ENCODE data around the gene ETFDH. TPM values are rescaled to one million over a fixed set of nuclear protein-coding genes. Genes with fewer than 3 reads are reported as not detected.

The ETFDH gene
- total and polyA plus RNA-seq, 9 of the 15 experiments (the other 6 are each of a cell fraction or from before 2014, with no cell fraction given) = 14.6 to 33.6 (median 25.9) TPM

- 0 out of 2 replicates have a peak, but pooled peaks have one; percentile 7 for TF ChIP-seq E2F4 (CRISPR knock-in tag; IDR thresholded peaks at IDR 0.05; ENCODE audit: low read depth)
- TF ChIP-seq LEF1 (IDR thresholded peaks at IDR 0.05) = 0 out of 2 replicates have a peak, but pooled peaks have one; percentile 32
- TF ChIP-seq SIN3A (IDR thresholded peaks at IDR 0.05; ENCODE audit: borderline replicate concordance in 2 of 2, control insufficient read depth in 1 of 2, low read depth in 2 of 2, low read length in 2 of 2) = peak in 1 of 2 experiments; percentile 24; a peak in 1 of 4 replicates
Observed at GRCh38 chr4:158670975-158671664, 976 bp upstream of the ETFDH start (continued).

- H3K79me2 ChIP-seq (ENCODE audit: control insufficient read depth, insufficient read depth, low read length) = peaks cover 38% of the 10 kb centered on the region
- WGBS (ENCODE audit: insufficient coverage, low coverage, missing lambda C conversion rate) = 0% methylated on average over 16 of the region's 20 CpGs
- BruUV-seq (replicated peaks) = no TSS peak
- TF ChIP-seq SMARCC2 (IDR thresholded peaks at IDR 0.05; ENCODE audit: low read depth) = no peak
- TF ChIP-seq SREBF2 (CRISPR knock-in tag; IDR thresholded peaks at IDR 0.05) = no peak
- no peak for TF ChIP-seq OTX1 (CRISPR knock-in tag; IDR thresholded peaks at IDR 0.05)
- TF ChIP-seq HDAC8 (tag; IDR thresholded peaks at IDR 0.05) = no peak
- no peak for TF ChIP-seq RBM14 (IDR thresholded peaks at IDR 0.05; ENCODE audit: borderline replicate concordance, insufficient read depth, low read depth, low read length)
- no peak for TF ChIP-seq ADNP (tag; IDR thresholded peaks at IDR 0.05)
- peak; percentile 13; the same call in 1 of the 2 replicates for TF ChIP-seq SUPT5H (IDR thresholded peaks at IDR 0.05)
- peak; percentile 22 for TF ChIP-seq PCBP1 (IDR thresholded peaks at IDR 0.05; ENCODE audit: low read depth, low read length, poor library complexity, severe bottlenecking)
- no peak for TF ChIP-seq ZNF75A (CRISPR knock-in tag; IDR thresholded peaks at IDR 0.05)
- TF ChIP-seq RBBP5 (IDR thresholded peaks at IDR 0.05; ENCODE audit: borderline replicate concordance, insufficient read depth, low read length, poor library complexity, severe bottlenecking) = peak; percentile 22
- peak; percentile 69; the same call in 1 of the 2 replicates for TF ChIP-seq ZNF395 (CRISPR knock-in tag; IDR thresholded peaks at IDR 0.05)
- TF ChIP-seq CREB1 (IDR thresholded peaks at IDR 0.05) = no peak
- TF ChIP-seq CREB1 (CRISPR knock-in tag; IDR thresholded peaks at IDR 0.05) = no peak
- no peak for TF ChIP-seq STAG1 (CRISPR knock-in tag; IDR thresholded peaks at IDR 0.05; ENCODE audit: borderline replicate concordance)
- no peak for TF ChIP-seq PML (IDR thresholded peaks at IDR 0.05; ENCODE audit: low read length)
- TF ChIP-seq ARID2 (IDR thresholded peaks at IDR 0.05) = no peak
- TF ChIP-seq PTRF (tag; IDR thresholded peaks at IDR 0.05) = no peak
Observed at GRCh38 chr4:158671665-158671914, 506 bp upstream of the ETFDH start, which contains the start of gene C4orf46. Gene C4orf46, minus strand, starts transcription at chr4:158671887. Its CDS starts 86 bp downstream, at chr4:158671801.

More at GRCh38 chr4:158671665-158671914, 506 bp upstream of the ETFDH start, which contains the start of gene C4orf46:
- intact Hi-C loops (cut with micrococcal nuclease) (loop anchor here (5.0 kb wide), 1 partner anchor 96 kb away; the partner anchor contains the start of gene FNIP2), in situ Hi-C loops (cut with MboI) (no loop called here)
- Histone ChIP-seq H3K9me1 (ENCODE audit: control insufficient read depth, insufficient read depth, low read length) (no peaks in the 10 kb centered on the region), H3K27me3 (ENCODE audit: control insufficient read depth in 2 of 2, insufficient read depth in 2 of 2, low read length in 2 of 2) (no peaks in the 10 kb centered on the region), H2AFZ (ENCODE audit: low read depth, low read length) (peak within 1 kb of the TSS; percentile 96), H3K9me3 (replicated peaks; ENCODE audit: control insufficient read depth, insufficient read depth, low read depth, low read length) (no peaks in the 10 kb centered on the region), H3K9ac (ENCODE audit: insufficient read depth in 1 of 2, low read depth in 2 of 2, low read length in 2 of 2) (peak within 1 kb of the TSS; percentile 74 to 96), H3K36me3 (ENCODE audit: control insufficient read depth, insufficient read depth, low read length) (peaks cover 6% of the 10 kb centered on the region; the same call in 2 of the 3 replicates), H3K4me3 (peak within 1 kb of the TSS; percentile 92), H3K4me1 (replicated peaks in 1 of 2; ENCODE audit: control insufficient read depth in 2 of 2, insufficient read depth in 2 of 2, low read length in 2 of 2) (peaks cover 9 to 16% of the 10 kb centered on the region in 2 experiments; a peak in 4 of 5 replicates), H4K20me1 (replicated peaks; ENCODE audit: control insufficient read depth, insufficient read depth, low read length) (no peaks in the 10 kb centered on the region), H3K4me2 (ENCODE audit: insufficient read depth, low read length) (peak within 1 kb of the TSS; percentile 91), H3K27ac (ENCODE audit: extremely low read depth, low read depth, low read length) (peak within 1 kb of the TSS; percentile 81)
- DNase-seq (ENCODE audit: extremely low read depth in 1 of 4, low spot score in 3 of 4) (no peak), ATAC-seq (peak; percentile 8; the same call in 2 of the 3 replicates), FAIRE-seq (no peak)
- CTCF ChIA-PET (ENCODE audit: low intra/inter-chr PET ratio) = no interaction called here
- POLR2A ChIA-PET = interaction anchor here (0.7 kb wide), 1 partner anchor 535 kb away, joined by 3 read pairs; no protein-coding TSS in a partner anchor

All from K562 (cell line).